Body of pancreas (tissue), 4 donors: ENCODE results near the gene ZNF117. TPM values are rescaled to one million over a fixed set of nuclear protein-coding genes. Genes with fewer than 3 reads are reported as not detected.

ENCODE experiments used
- ATAC-seq: fragments of 150-250 bp; one replicate; pipeline ENCODE4 v1.9.1; 2016
- DNase-seq, 4 donors: peaks; one replicate each; pipeline ENCODE4 v3.0.0-alpha.2; 2019
- H3K27ac ChIP-seq, 4 donors: fragments of 200-600 bp; sonication (generic); 1 replicate in 3 of 4; 2 replicates in 1 of 4; pipeline versions ENCODE4 v1.5.1 to v1.6.1; 2016 to 2019; ENCODE audit warnings: mild to moderate bottlenecking in 1 of 4, mixed read lengths in 1 of 4, moderate library complexity in 1 of 4
- H3K27me3 ChIP-seq, 2 donors: fragments of 200-600 bp; sonication (generic); one replicate each; pipeline ENCODE4 v1.6.0; 2016; ENCODE audit warnings: mild to moderate bottlenecking in 1 of 2
- H3K36me3 ChIP-seq, 2 donors: fragments of 200-600 bp; sonication (generic); replicated peaks in 1 of 2; 2 replicates each; pipeline ENCODE4 v1.5.1; 2016; ENCODE audit warnings: low read depth in 2 of 2; ENCODE audit not compliant: insufficient read depth in 1 of 2
- H3K4me1 ChIP-seq: fragments of 200-600 bp; sonication (generic); one replicate; pipeline ENCODE4 v1.6.0; 2016
- H3K4me3 ChIP-seq, 2 donors: fragments of 200-600 bp; sonication (generic); 1 replicate in 1 of 2; 2 replicates in 1 of 2; pipeline ENCODE4 v1.5.1; 2016 to 2019
- H3K9me3 ChIP-seq, 3 donors: fragments of 200-600 bp; sonication (generic); 1 replicate in 2 of 3; 2 replicates in 1 of 3; pipeline ENCODE4 v1.5.1; 2016
- POLR2A ChIP-seq, 3 donors: fragments of 450-650 bp; IDR thresholded peaks; one replicate each; pipeline ENCODE4 v1.6.1; 2016; ENCODE audit warnings: antibody characterized with exemption in 3 of 3, mild to moderate bottlenecking in 2 of 3
- WGBS, 2 donors: methylation state at CpG; one replicate each; pipeline ENCODE4 v1.1.5; 2017; 5-methylcytosine and 5-hydroxymethylcytosine counted together
- intact Hi-C: fragments of 100-400 bp; cut with DNase I; formaldehyde crosslinking; loops from one replicate; pipeline ENCODE4 v1.15.1; 2023
- total RNA-seq, 2 donors: library from RNA; depleted of rRNA; stranded (reverse); fragments of >200 nt; gene quantifications; one replicate each; pipeline ENCODE4 v1.1.0, GENCODE V29; 2016
- TF ChIP-seq, protein P1 (sequence below), 7 experiments: fragments of 450-650 bp in 4 of 7; fragments of 200-600 bp in 3 of 7; sonication (generic) in 3 of 7; IDR thresholded peaks; one replicate each; pipeline ENCODE4 v1.5.1; 2016 to 2019; ENCODE audit warnings: antibody characterized with exemption in 7 of 7

Gene ZNF117
- total RNA-seq, 2 donors from 2014 or later, result 6.9 to 11.2 TPM

DNA sequence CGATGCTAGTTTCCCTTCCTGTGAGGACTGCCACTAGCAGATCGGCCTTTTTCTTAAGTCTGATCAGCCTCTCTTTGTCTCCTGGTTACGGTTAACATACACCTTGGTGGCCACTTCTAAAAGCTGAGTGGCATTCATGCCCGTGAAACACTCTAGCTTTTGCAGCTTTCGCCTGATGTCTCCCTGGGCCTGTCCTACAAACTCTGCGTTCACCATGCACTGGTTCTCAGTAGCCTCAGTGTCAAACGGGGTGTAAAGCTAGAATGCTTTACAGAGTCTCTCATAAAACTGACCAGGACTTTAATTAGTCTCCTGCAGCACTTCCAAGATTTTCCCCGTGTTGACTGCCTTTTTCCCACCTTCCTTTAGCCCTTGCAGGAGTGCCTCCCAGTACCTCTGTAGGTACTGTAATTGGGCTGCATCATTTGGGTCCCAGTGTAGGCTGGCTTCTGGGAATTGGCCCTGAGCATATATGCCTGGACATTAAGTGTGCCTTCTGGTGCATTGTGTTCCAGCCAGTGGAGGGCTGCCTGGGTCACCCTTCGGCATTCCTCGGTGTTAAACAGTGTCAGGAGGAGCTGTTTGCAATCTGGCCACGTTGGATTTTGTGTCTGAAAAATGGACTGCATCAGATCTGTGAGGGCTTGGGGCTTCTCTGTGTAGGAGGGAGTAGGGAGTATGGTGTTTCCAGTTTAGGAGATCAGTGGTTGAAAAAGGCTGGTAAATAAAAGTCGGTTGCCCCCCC is 6.5 kb upstream of the ZNF117 start:
- DNase-seq (no peak), ATAC-seq (no peak)
- Histone ChIP-seq H3K27ac (peak overlapping the region; percentile 47 to 84 (median 82)), H3K36me3 (peaks cover 0 to under 1% of the 10 kb centered on the region in 2 donors), H3K4me3 (no peak overlapping the region), H3K9me3 (peaks cover 0 to 2% (median 0%) of the 10 kb centered on the region in 3 donors), H3K4me1 (peaks cover 49% of the 10 kb centered on the region), H3K27me3 (no peaks in the 10 kb centered on the region)
- 75 to 86% methylated on average over 12 of the region's 12 CpGs for WGBS, 2 donors
- peak in 1 of 3 donors; percentile 2 for TF ChIP-seq POLR2A (IDR thresholded peaks at IDR 0.05)
- TF ChIP-seq, protein P1, sequence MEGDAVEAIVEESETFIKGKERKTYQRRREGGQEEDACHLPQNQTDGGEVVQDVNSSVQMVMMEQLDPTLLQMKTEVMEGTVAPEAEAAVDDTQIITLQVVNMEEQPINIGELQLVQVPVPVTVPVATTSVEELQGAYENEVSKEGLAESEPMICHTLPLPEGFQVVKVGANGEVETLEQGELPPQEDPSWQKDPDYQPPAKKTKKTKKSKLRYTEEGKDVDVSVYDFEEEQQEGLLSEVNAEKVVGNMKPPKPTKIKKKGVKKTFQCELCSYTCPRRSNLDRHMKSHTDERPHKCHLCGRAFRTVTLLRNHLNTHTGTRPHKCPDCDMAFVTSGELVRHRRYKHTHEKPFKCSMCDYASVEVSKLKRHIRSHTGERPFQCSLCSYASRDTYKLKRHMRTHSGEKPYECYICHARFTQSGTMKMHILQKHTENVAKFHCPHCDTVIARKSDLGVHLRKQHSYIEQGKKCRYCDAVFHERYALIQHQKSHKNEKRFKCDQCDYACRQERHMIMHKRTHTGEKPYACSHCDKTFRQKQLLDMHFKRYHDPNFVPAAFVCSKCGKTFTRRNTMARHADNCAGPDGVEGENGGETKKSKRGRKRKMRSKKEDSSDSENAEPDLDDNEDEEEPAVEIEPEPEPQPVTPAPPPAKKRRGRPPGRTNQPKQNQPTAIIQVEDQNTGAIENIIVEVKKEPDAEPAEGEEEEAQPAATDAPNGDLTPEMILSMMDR (IDR thresholded peaks at IDR 0.05), result no peak
- intact Hi-C loops, result no loop called here

DNA sequence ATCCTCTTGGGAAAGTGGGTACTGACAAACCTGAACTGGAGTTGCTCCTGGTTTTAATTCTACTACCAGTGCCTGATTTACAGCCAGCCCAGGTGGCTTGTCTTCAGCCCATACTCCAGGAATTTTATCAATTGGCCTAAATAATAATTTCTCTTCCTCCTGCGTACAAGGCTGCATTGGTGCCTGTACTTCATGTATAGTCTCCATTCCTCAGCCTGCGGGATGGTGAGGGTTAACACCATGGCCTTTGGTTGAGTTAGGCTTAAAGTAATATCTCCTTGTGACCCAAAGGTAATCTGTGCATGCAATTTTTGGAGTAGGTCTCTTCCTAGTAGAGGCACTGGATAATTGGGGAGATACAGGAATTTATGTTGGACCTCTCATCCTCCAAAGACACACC is 5.5 kb upstream of the ZNF117 start:
- intact Hi-C loops, result no loop called here
- 100% methylated on average over 2 of the region's 2 CpGs for WGBS, 2 donors
- no peak overlapping the region for H3K27ac ChIP-seq

DNA sequence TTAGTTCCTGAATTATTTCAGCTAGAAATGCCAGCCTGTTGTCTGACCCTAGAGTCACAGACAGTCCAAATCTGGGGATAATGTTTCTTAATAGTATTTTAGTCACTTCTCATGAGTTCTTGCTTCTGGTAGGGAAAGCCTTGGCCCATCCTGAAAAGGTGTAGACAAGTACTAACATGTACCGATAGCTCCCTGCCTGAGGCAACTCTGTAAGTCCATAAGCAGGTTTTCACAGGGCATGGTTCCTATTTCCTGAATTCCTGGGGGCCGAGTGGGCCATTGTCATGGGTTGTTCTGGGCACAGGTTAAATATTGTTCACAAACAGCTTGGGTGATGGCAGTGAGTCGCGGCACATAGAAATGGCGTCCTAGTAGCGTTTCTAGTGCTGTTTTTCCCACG is 3.1 kb upstream of the ZNF117 start:
- peaks cover 0 to 2% of the 10 kb centered on the region in 2 donors for H3K36me3 ChIP-seq
- no peak overlapping the region for H3K27ac ChIP-seq
- H3K4me1 ChIP-seq, result peaks cover 17% of the 10 kb centered on the region
- no peak overlapping the region for H3K4me3 ChIP-seq
- TF ChIP-seq, protein P1 (IDR thresholded peaks at IDR 0.05), result no peak
- TF ChIP-seq POLR2A (IDR thresholded peaks at IDR 0.05), result no peak
- ATAC-seq, result no peak
- WGBS, 2 donors, result 93 to 96% methylated on average over 7 of the region's 7 CpGs
- no peaks in the 10 kb centered on the region for H3K27me3 ChIP-seq
- H3K9me3 ChIP-seq, result peaks cover 0 to 24% (median 0%) of the 10 kb centered on the region in 3 donors
- no peak for DNase-seq
- intact Hi-C loops, result no loop called here

More for the DNA sequence above, 5.5 kb upstream of the ZNF117 start:
- ATAC-seq (no peak), DNase-seq (no peak)
- H3K27me3 ChIP-seq, result no peaks in the 10 kb centered on the region
- H3K9me3 ChIP-seq, result peaks cover 0 to 12% (median 0%) of the 10 kb centered on the region in 3 donors
- no peak overlapping the region for H3K4me3 ChIP-seq
- TF ChIP-seq POLR2A (IDR thresholded peaks at IDR 0.05), result no peak
- TF ChIP-seq, protein P1 (IDR thresholded peaks at IDR 0.05), result no peak
- H3K4me1 ChIP-seq, result peaks cover 39% of the 10 kb centered on the region
- peaks cover 0 to 2% of the 10 kb centered on the region in 2 donors for H3K36me3 ChIP-seq

DNA sequence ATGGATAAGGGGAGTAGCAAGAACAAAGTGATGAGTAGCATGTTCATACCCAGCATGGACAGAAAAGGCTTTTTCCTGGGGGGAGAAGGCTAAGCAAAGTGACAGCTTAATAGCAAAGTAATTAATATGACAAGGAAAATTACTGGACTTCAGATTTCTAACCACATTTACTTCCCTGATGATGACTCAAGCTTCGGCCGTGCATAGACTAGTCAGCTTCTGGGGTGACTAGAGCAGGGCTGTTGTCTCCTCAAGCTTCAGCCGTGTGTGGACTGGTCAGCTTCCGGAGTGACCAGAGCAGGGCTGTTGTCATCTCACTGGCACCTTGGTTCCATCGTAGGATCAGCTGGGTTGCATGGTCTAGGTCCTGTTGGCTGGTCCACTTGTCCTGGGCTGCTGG is 2.1 kb upstream of the ZNF117 start:
- ATAC-seq (no peak), DNase-seq (no peak)
- H3K36me3 ChIP-seq, result peaks cover 0 to 2% of the 10 kb centered on the region in 2 donors
- intact Hi-C loops, result no loop called here
- no peak overlapping the region for H3K4me3 ChIP-seq
- H3K4me1 ChIP-seq, result peaks cover 11% of the 10 kb centered on the region
- H3K9me3 ChIP-seq, result peaks cover 0 to 24% (median 0%) of the 10 kb centered on the region in 3 donors
- TF ChIP-seq, protein P1 (IDR thresholded peaks at IDR 0.05), result no peak
- TF ChIP-seq POLR2A (IDR thresholded peaks at IDR 0.05), result no peak
- H3K27me3 ChIP-seq, result no peaks in the 10 kb centered on the region
- H3K27ac ChIP-seq, result no peak overlapping the region
- 82 to 90% methylated on average over 5 of the region's 5 CpGs for WGBS, 2 donors

DNA sequence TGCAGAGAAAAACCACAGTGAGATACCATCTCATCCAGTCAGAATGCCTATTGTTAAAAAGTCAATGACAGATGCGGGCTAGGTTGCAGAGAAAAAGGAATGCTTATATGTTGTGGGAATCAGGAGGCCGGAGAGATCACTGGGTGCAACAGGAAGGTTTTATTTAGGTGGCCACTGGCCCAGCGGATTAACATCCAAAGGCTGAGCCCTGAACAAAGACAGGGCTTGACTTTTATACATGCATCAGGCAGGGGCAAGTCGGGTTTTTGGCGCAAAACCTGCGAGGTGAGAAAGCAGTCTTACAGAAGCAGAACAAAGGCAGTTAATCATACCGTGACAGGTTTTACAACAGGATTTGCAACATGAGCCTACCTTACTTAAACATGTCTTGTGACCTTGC is 620 bp downstream of the ZNF117 start:
- Histone ChIP-seq H3K27ac (no peak overlapping the region), H3K36me3 (peaks cover 0 to 2% of the 10 kb centered on the region in 2 donors), H3K27me3 (no peaks in the 10 kb centered on the region), H3K4me3 (no peak overlapping the region), H3K9me3 (peaks cover 0 to 24% (median 0%) of the 10 kb centered on the region in 3 donors), H3K4me1 (no peaks in the 10 kb centered on the region)
- DNase-seq (no peak), ATAC-seq (no peak)
- TF ChIP-seq POLR2A (IDR thresholded peaks at IDR 0.05), result no peak
- TF ChIP-seq, protein P1 (IDR thresholded peaks at IDR 0.05), result no peak
- intact Hi-C loops, result no loop called here
- WGBS, 2 donors, result 92 to 94% methylated on average over 7 of the region's 7 CpGs
